Measurements from ENCODE around the gene ERCC4. TPM values are rescaled to one million over a fixed set of nuclear protein-coding genes. Genes with fewer than 3 reads are reported as not detected.
A peak's percentile ranks its signal among the peaks of the same experiment; 100 is the strongest.

Gene ERCC4
- total RNA-seq, 4 donors from 2014 or later = 5.3 to 22.6 (median 15.9) TPM

GRCh38 chr16:13945744-13946485 is 26.0 kb downstream of the ERCC4 start:
- H3K27me3 ChIP-seq = no peaks in the 10 kb centered on the region
- intact Hi-C loops (cut with DNase I; ENCODE audit: low total_unique reads) = no loop called here
- no peaks in the 10 kb centered on the region for H3K36me3 ChIP-seq
- no peak for DNase-seq
- no peaks in the 10 kb centered on the region for H3K9me3 ChIP-seq
- TF ChIP-seq, protein P1, sequence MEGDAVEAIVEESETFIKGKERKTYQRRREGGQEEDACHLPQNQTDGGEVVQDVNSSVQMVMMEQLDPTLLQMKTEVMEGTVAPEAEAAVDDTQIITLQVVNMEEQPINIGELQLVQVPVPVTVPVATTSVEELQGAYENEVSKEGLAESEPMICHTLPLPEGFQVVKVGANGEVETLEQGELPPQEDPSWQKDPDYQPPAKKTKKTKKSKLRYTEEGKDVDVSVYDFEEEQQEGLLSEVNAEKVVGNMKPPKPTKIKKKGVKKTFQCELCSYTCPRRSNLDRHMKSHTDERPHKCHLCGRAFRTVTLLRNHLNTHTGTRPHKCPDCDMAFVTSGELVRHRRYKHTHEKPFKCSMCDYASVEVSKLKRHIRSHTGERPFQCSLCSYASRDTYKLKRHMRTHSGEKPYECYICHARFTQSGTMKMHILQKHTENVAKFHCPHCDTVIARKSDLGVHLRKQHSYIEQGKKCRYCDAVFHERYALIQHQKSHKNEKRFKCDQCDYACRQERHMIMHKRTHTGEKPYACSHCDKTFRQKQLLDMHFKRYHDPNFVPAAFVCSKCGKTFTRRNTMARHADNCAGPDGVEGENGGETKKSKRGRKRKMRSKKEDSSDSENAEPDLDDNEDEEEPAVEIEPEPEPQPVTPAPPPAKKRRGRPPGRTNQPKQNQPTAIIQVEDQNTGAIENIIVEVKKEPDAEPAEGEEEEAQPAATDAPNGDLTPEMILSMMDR (IDR thresholded peaks at IDR 0.05) = no peak
- TF ChIP-seq POLR2A (IDR thresholded peaks at IDR 0.05) = no peak
- H3K27ac ChIP-seq = no peak overlapping the region
- H3K4me3 ChIP-seq = no peak overlapping the region
- H3K4me1 ChIP-seq = no peaks in the 10 kb centered on the region

- Histone ChIP-seq H3K4me1 (no peaks in the 10 kb centered on the region), H3K27me3 (no peaks in the 10 kb centered on the region), H3K9me3 (no peaks in the 10 kb centered on the region), H3K36me3 (no peaks in the 10 kb centered on the region), H3K27ac (no peak overlapping the region), H3K4me3 (no peak overlapping the region)
- DNase-seq = no peak
- intact Hi-C loops (cut with DNase I; ENCODE audit: low total_unique reads) = no loop called here
- no peak for TF ChIP-seq POLR2A (IDR thresholded peaks at IDR 0.05)
- TF ChIP-seq, protein P1 (IDR thresholded peaks at IDR 0.05) = no peak
These were observed 28.1 kb downstream of the ERCC4 start for GRCh38 chr16:13948086-13948485.

- H3K36me3 ChIP-seq = no peaks in the 10 kb centered on the region
- no peak for DNase-seq
- H3K4me3 ChIP-seq = no peak overlapping the region
- no peaks in the 10 kb centered on the region for H3K4me1 ChIP-seq
- no peaks in the 10 kb centered on the region for H3K27me3 ChIP-seq
- H3K27ac ChIP-seq = peak overlapping the region; percentile 5 to 12
- TF ChIP-seq, protein P1 (IDR thresholded peaks at IDR 0.05) = no peak
- TF ChIP-seq POLR2A (IDR thresholded peaks at IDR 0.05) = no peak
- no peaks in the 10 kb centered on the region for H3K9me3 ChIP-seq
- intact Hi-C loops (cut with DNase I; ENCODE audit: low total_unique reads) = no loop called here
These were observed 31.0 kb downstream of the ERCC4 start for GRCh38 chr16:13950821-13951547.

DNA sequence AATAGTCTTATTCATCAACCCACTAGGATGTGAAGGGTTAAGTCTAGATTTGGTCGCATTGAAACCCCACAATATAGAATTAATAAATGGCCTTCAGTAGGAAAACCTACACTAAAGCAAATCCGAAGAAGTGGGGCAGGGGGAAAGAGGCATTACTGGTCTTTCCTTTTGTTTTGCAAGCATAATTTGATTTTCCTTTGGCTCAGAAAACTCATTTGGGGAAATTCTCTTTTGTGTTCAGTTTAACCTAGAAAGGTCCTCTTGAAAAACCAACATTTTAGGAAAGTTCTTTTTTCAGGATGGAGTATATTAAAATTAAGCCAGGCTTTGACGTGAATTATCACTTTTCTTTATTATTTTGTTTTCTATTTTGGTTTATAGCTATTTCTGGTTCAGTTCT is 31.7 kb downstream of the ERCC4 start:
- TF ChIP-seq, protein P1 (IDR thresholded peaks at IDR 0.05) = no peak
- TF ChIP-seq POLR2A (IDR thresholded peaks at IDR 0.05) = no peak
- H3K4me1 ChIP-seq = no peaks in the 10 kb centered on the region
- H3K27me3 ChIP-seq = no peaks in the 10 kb centered on the region
- H3K4me3 ChIP-seq = no peak overlapping the region
- no peaks in the 10 kb centered on the region for H3K9me3 ChIP-seq
- no peak for DNase-seq
- H3K36me3 ChIP-seq = no peaks in the 10 kb centered on the region
- H3K27ac ChIP-seq = peak overlapping the region; percentile 5 to 12
- intact Hi-C loops (cut with DNase I; ENCODE audit: low total_unique reads) = no loop called here

- no peaks in the 10 kb centered on the region for H3K36me3 ChIP-seq
- H3K9me3 ChIP-seq = no peaks in the 10 kb centered on the region
- H3K4me3 ChIP-seq = no peak overlapping the region
- no peak overlapping the region for H3K27ac ChIP-seq
- no peak for TF ChIP-seq POLR2A (IDR thresholded peaks at IDR 0.05)
- TF ChIP-seq, protein P1 (IDR thresholded peaks at IDR 0.05) = no peak
- intact Hi-C loops (cut with DNase I; ENCODE audit: low total_unique reads) = no loop called here
- no peak for DNase-seq
- peaks cover 0 to 4% of the 10 kb centered on the region in 2 donors for H3K4me1 ChIP-seq
- H3K27me3 ChIP-seq = no peaks in the 10 kb centered on the region
These were observed 33.5 kb downstream of the ERCC4 start for GRCh38 chr16:13953501-13953900.
